HCT116 (cell line): ENCODE results near the gene PBX3.

Experiments
- CTCF ChIP-seq, 3 experiments: fragments of 200-600 bp in 1 of 3; sonication (generic) in 1 of 3; IDR thresholded peaks in 2 of 3; conservative IDR thresholded peaks in 1 of 3; 2 replicates each; pipeline ENCODE4 v1.5.1; 2012 to 2017; ENCODE audit warnings: low read depth in 2 of 3, low read length in 2 of 3, antibody characterized with exemption in 1 of 3, borderline replicate concordance in 1 of 3, control low read depth in 1 of 3, mild to moderate bottlenecking in 1 of 3, mixed read lengths in 1 of 3, mixed run types in 1 of 3, moderate library complexity in 1 of 3; ENCODE audit not compliant: insufficient read depth in 1 of 3
- EZH2phosphoT487 ChIP-seq: fragments of 200-600 bp; IDR thresholded peaks from 2 replicates; pipeline ENCODE4 v1.6.1; 2018; ENCODE audit warnings: antibody characterized with exemption, borderline replicate concordance
- POLR2A ChIP-seq: IDR thresholded peaks from 2 replicates; pipeline ENCODE4 v1.7.0; 2011; ENCODE audit warnings: borderline replicate concordance; ENCODE audit not compliant: insufficient read depth, insufficient read length; ENCODE audit errors: extremely low read depth
- SRF ChIP-seq: IDR thresholded peaks from 2 replicates; pipeline ENCODE4 v1.6.1; 2012; ENCODE audit warnings: low read depth

GRCh38 chr9:125755340-125755739 lies 8.2 kb downstream of the PBX3 start:
- TF ChIP-seq SRF (no peak), CTCF (IDR thresholded peaks at IDR 0.05 in 2 of 3, conservative IDR thresholded peaks at IDR 0.05 in 1 of 3; ENCODE audit: borderline replicate concordance in 1 of 3, insufficient read depth in 1 of 3, low read depth in 2 of 3, low read length in 2 of 3) (no peak), EZH2phosphoT487 (no peak), POLR2A (no peak)
